Measurements from ENCODE around the gene HTATIP2. TPM values are rescaled to one million over a fixed set of nuclear protein-coding genes. Genes with fewer than 3 reads are reported as not detected.

HTATIP2 gene
- total RNA-seq (ENCODE audit: unreplicated experiment): 6.2 TPM
- long read RNA-seq, partial matches to known transcripts: 0 of 7 reads
- long read RNA-seq, other reads (novel, unspliced or antisense): 0 of 7 reads

- peak within 1 kb of the TSS; percentile 83 for H3K4me3 Mint-ChIP-seq (ENCODE audit: unreplicated experiment)
- DNase-seq: peak; percentile 54
Measured at GRCh38 chr11:20363500-20364340, at the start of gene HTATIP2. HTATIP2 (plus strand) TSS chr11:20363714; CDS start chr11:20364238, 524 bp downstream.

GRCh38 chr11:20315800-20316199, 47.7 kb upstream of the HTATIP2 start:
- no peak overlapping the region for H3K27ac Mint-ChIP-seq (ENCODE audit: unreplicated experiment)
- DNase-seq: no peak
- no peak overlapping the region for H3K4me3 Mint-ChIP-seq (ENCODE audit: unreplicated experiment)
- no peak for TF ChIP-seq CTCF (IDR thresholded peaks at IDR 0.05; ENCODE audit: partially characterized antibody, unreplicated experiment)
- H3K9me3 Mint-ChIP-seq (ENCODE audit: unreplicated experiment): no peaks in the 10 kb centered on the region
- peaks cover 2% of the 10 kb centered on the region for H3K4me1 Mint-ChIP-seq (ENCODE audit: low read depth, unreplicated experiment)
- no peaks in the 10 kb centered on the region for H3K27me3 Mint-ChIP-seq (ENCODE audit: unreplicated experiment)
- H3K36me3 Mint-ChIP-seq (ENCODE audit: unreplicated experiment): no peaks in the 10 kb centered on the region

More at GRCh38 chr11:20363500-20364340, at the start of gene HTATIP2:
- Mint-ChIP-seq H3K36me3 (ENCODE audit: unreplicated experiment) (no peaks in the 10 kb centered on the region), H3K27me3 (ENCODE audit: unreplicated experiment) (peaks cover 6% of the 10 kb centered on the region), H3K4me1 (ENCODE audit: low read depth, unreplicated experiment) (peaks cover 11% of the 10 kb centered on the region), H3K27ac (ENCODE audit: unreplicated experiment) (peak within 1 kb of the TSS; percentile 69), H3K9me3 (ENCODE audit: unreplicated experiment) (no peaks in the 10 kb centered on the region)
- TF ChIP-seq CTCF (IDR thresholded peaks at IDR 0.05; ENCODE audit: partially characterized antibody, unreplicated experiment): no peak

GRCh38 chr11:20321177-20321576, 42.3 kb upstream of the HTATIP2 start:
- Mint-ChIP-seq H3K27ac (ENCODE audit: unreplicated experiment) (no peak overlapping the region), H3K4me3 (ENCODE audit: unreplicated experiment) (no peak overlapping the region), H3K9me3 (ENCODE audit: unreplicated experiment) (no peaks in the 10 kb centered on the region), H3K36me3 (ENCODE audit: unreplicated experiment) (no peaks in the 10 kb centered on the region), H3K27me3 (ENCODE audit: unreplicated experiment) (no peaks in the 10 kb centered on the region), H3K4me1 (ENCODE audit: low read depth, unreplicated experiment) (peaks cover 2% of the 10 kb centered on the region)
- no peak for TF ChIP-seq CTCF (IDR thresholded peaks at IDR 0.05; ENCODE audit: partially characterized antibody, unreplicated experiment)
- DNase-seq: no peak

GRCh38 chr11:20327377-20327935, 36.1 kb upstream of the HTATIP2 start:
- Mint-ChIP-seq H3K27ac (ENCODE audit: unreplicated experiment) (peak overlapping the region; percentile 2), H3K36me3 (ENCODE audit: unreplicated experiment) (no peaks in the 10 kb centered on the region), H3K27me3 (ENCODE audit: unreplicated experiment) (no peaks in the 10 kb centered on the region), H3K9me3 (ENCODE audit: unreplicated experiment) (no peaks in the 10 kb centered on the region), H3K4me3 (ENCODE audit: unreplicated experiment) (no peak overlapping the region), H3K4me1 (ENCODE audit: low read depth, unreplicated experiment) (peaks cover 15% of the 10 kb centered on the region)
- TF ChIP-seq CTCF (IDR thresholded peaks at IDR 0.05; ENCODE audit: partially characterized antibody, unreplicated experiment): no peak
- DNase-seq: peak; percentile 21

GRCh38 chr11:20336056-20336455, 27.5 kb upstream of the HTATIP2 start:
- H3K4me1 Mint-ChIP-seq (ENCODE audit: low read depth, unreplicated experiment): peaks cover under 1% of the 10 kb centered on the region

More at GRCh38 chr11:20336056-20336455, 27.5 kb upstream of the HTATIP2 start:
- no peak for TF ChIP-seq CTCF (IDR thresholded peaks at IDR 0.05; ENCODE audit: partially characterized antibody, unreplicated experiment)
- DNase-seq: no peak
- Mint-ChIP-seq H3K4me3 (ENCODE audit: unreplicated experiment) (no peak overlapping the region), H3K9me3 (ENCODE audit: unreplicated experiment) (no peaks in the 10 kb centered on the region), H3K27ac (ENCODE audit: unreplicated experiment) (no peak overlapping the region), H3K27me3 (ENCODE audit: unreplicated experiment) (peaks cover 2% of the 10 kb centered on the region), H3K36me3 (ENCODE audit: unreplicated experiment) (no peaks in the 10 kb centered on the region)

All from glutamatergic neuron (in vitro differentiated cells).